DOHH2 (cell line): ENCODE results near the gene ADAMTS1.
"Not testable (repeated sequence)": the region's sequence is repeated elsewhere in the genome, so short reads cannot be mapped to it uniquely, and the experiment has no call there.

ENCODE experiments used
- H3F3A ChIP-seq: fragments of 200-600 bp; sonication (generic), shearing (Covaris generic); 2 replicates; pipeline ENCODE4 v1.6.0; 2016; ENCODE audit warnings: antibody characterized with exemption, mild to moderate bottlenecking; ENCODE audit not compliant: control insufficient read depth, insufficient read depth
- H3K27ac ChIP-seq: fragments of 200-600 bp; sonication (generic); 2 replicates; pipeline ENCODE4 v1.5.1; 2014; ENCODE audit warnings: low read depth, mild to moderate bottlenecking, low read length, moderate library complexity
- H3K27me3 ChIP-seq: fragments of 200-600 bp; sonication (generic); 2 replicates; pipeline ENCODE4 v1.6.1; 2014; ENCODE audit warnings: mild to moderate bottlenecking, low read length, mixed read lengths; ENCODE audit not compliant: control insufficient read depth
- H3K36me3 ChIP-seq: fragments of 200-600 bp; sonication (generic); 2 replicates; pipeline ENCODE4 v1.6.1; 2014; ENCODE audit warnings: mild to moderate bottlenecking, low read length, moderate library complexity, mixed read lengths; ENCODE audit not compliant: control insufficient read depth
- H3K4me1 ChIP-seq: fragments of 200-600 bp; sonication (generic); 2 replicates; pipeline ENCODE4 v1.6.1; 2014; ENCODE audit warnings: mild to moderate bottlenecking, low read length, mixed read lengths; ENCODE audit not compliant: control insufficient read depth
- H3K4me2 ChIP-seq: fragments of 200-600 bp; sonication (generic); 2 replicates; pipeline ENCODE4 v1.6.0; 2014; ENCODE audit warnings: mild to moderate bottlenecking, low read length, moderate library complexity
- H3K4me3 ChIP-seq: fragments of 200-600 bp; sonication (generic); 2 replicates; pipeline ENCODE4 v1.5.1; 2014; ENCODE audit warnings: mild to moderate bottlenecking, low read length, mixed read lengths
- H3K79me2 ChIP-seq: fragments of 200-600 bp; sonication (generic); 2 replicates; pipeline ENCODE4 v1.6.1; 2014; ENCODE audit warnings: mild to moderate bottlenecking, low read length, mixed read lengths; ENCODE audit not compliant: control insufficient read depth
- H3K9me2 ChIP-seq: fragments of 200-600 bp; sonication (generic); replicated peaks from 2 replicates; pipeline ENCODE4 v1.6.1; 2014; ENCODE audit warnings: mild to moderate bottlenecking, low read length, mixed read lengths; ENCODE audit not compliant: control insufficient read depth
- H3K9me3 ChIP-seq: fragments of 200-600 bp; sonication (generic); 2 replicates; pipeline ENCODE4 v1.6.1; 2014; ENCODE audit warnings: antibody characterized with exemption, low read length, mixed read lengths; ENCODE audit not compliant: control insufficient read depth, insufficient read depth
- H4K20me1 ChIP-seq: fragments of 200-600 bp; sonication (generic); 2 replicates; pipeline ENCODE4 v1.6.0; 2014; ENCODE audit warnings: low read depth, mild to moderate bottlenecking, antibody characterized with exemption, low read length, moderate library complexity; ENCODE audit not compliant: control insufficient read depth, insufficient read depth
- EZH2phosphoT487 ChIP-seq: fragments of 200-600 bp; sonication (generic); IDR thresholded peaks from 2 replicates; pipeline ENCODE4 v1.6.1; 2017; ENCODE audit warnings: borderline replicate concordance, mild to moderate bottlenecking, antibody characterized with exemption, low read length, moderate library complexity, mixed read lengths
- TF ChIP-seq, protein P1 (sequence below): fragments of 200-600 bp; sonication (generic); IDR thresholded peaks from one replicate; pipeline ENCODE4 v1.5.1; 2014; ENCODE audit warnings: antibody characterized with exemption, mild to moderate bottlenecking, low read depth, low read length; ENCODE audit not compliant: poor library complexity, severe bottlenecking

ADAMTS1 gene

DNA sequence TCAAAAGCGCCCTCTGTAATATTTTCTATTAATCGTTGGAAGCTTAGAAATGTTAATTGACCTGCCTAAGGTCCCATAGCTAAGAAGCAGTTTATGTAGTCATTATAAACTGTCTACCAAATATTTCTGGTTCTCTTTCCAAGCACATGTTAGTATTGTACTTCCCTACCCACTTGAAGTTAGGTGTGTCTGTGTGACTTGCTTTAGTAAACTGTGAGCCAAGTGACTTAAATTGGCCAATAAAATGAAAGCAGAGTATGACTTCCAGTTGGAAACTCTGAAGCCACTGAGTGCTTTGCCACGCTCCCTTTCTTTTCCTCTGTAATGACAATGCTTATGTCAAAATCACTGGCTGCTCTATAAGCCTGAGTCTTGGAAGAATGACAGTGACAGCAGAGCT is 20.6 kb upstream of the ADAMTS1 start:
- TF ChIP-seq, protein P1, sequence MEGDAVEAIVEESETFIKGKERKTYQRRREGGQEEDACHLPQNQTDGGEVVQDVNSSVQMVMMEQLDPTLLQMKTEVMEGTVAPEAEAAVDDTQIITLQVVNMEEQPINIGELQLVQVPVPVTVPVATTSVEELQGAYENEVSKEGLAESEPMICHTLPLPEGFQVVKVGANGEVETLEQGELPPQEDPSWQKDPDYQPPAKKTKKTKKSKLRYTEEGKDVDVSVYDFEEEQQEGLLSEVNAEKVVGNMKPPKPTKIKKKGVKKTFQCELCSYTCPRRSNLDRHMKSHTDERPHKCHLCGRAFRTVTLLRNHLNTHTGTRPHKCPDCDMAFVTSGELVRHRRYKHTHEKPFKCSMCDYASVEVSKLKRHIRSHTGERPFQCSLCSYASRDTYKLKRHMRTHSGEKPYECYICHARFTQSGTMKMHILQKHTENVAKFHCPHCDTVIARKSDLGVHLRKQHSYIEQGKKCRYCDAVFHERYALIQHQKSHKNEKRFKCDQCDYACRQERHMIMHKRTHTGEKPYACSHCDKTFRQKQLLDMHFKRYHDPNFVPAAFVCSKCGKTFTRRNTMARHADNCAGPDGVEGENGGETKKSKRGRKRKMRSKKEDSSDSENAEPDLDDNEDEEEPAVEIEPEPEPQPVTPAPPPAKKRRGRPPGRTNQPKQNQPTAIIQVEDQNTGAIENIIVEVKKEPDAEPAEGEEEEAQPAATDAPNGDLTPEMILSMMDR: no peak
- TF ChIP-seq EZH2phosphoT487: no peak
- Histone ChIP-seq H3K4me1 (no peaks in the 10 kb centered on the region), H3K36me3 (no peaks in the 10 kb centered on the region), H3K27me3 (no peaks in the 10 kb centered on the region), H3K9me3 (no peaks in the 10 kb centered on the region), H3K4me3 (no peak overlapping the region), H3K4me2 (no peak overlapping the region), H3F3A (no peaks in the 10 kb centered on the region), H4K20me1 (no peaks in the 10 kb centered on the region), H3K9me2 (no peaks in the 10 kb centered on the region), H3K79me2 (no peaks in the 10 kb centered on the region), H3K27ac (no peak overlapping the region)

DNA sequence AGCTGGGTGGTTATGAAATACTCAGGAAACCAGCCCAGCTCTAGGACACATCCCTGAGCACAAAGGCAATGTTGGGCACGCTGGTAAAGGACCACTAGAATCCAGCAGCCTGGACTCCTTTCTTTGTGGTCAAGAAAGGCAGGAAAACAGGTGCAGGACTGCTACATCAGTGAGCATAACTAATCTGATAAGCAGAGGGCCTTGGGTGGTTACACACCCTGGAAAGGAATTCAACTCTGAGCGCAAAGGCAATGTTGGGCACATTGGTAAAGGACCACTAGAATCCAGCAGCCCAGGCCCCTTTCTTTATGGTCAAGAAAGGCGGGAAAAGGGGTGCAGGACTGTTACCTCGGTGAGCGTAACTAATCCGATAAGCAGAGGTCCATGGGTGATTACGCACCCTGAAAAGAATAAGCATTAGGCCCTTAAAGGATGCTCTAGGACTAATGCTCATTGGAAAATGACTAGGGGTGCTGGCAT is 11.7 kb upstream of the ADAMTS1 start:
- H3K79me2 ChIP-seq, H3K9me2 ChIP-seq, H3K36me3 ChIP-seq, H3F3A ChIP-seq, H4K20me1 ChIP-seq, H3K4me1 ChIP-seq, H3K27me3 ChIP-seq, H3K27ac ChIP-seq, H3K4me3 ChIP-seq, H3K4me2 ChIP-seq, H3K9me3 ChIP-seq: not testable (repeated sequence)

DNA sequence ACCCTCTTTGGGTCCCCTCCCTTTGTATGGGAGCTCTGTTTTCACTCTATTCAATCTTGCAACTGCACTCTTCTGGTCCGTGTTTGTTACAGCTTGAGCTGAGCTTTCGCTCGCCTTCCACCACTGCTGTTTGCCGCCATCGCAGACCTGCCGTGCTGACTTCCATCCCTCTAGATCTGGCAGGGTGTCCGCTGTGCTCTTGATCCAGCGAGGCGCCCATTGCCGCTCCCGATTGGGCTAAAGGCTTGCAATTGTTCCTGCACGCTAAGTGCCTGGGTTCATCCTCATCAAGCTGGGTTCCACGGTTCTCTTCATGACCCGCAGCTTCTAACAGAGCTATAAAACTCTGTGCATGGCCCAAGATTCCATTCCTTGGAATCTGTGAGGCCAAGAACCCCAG is 9.5 kb upstream of the ADAMTS1 start:
- H3K79me2 ChIP-seq, H3F3A ChIP-seq, H3K4me2 ChIP-seq, H3K27me3 ChIP-seq, H3K4me1 ChIP-seq, H3K36me3 ChIP-seq, H3K27ac ChIP-seq, H3K9me3 ChIP-seq, H4K20me1 ChIP-seq, H3K4me3 ChIP-seq, H3K9me2 ChIP-seq: not testable (repeated sequence)

DNA sequence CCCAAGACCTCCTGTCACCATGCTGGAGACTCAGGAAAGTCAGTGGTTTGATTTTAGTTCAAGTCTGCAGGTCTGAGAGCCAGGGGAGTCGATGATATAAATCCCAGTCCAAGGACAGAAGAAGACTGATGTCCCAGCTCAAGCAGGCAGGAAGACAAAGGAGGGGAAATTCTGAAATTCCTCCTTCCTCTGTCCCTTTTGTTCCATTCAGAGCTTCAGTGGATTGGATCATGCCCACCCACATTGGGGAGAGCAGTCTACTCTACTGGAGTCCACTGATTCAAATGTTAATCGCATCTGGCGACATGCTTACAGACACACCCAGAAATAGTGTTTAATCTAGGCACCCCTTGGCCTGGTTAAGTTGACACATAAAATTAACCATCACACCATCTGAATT is 7.2 kb upstream of the ADAMTS1 start:
- H3K36me3 ChIP-seq: no peaks in the 10 kb centered on the region
- no peaks in the 10 kb centered on the region for H3K9me3 ChIP-seq
- H3K9me2 ChIP-seq: no peaks in the 10 kb centered on the region
- H3K4me2 ChIP-seq: no peak overlapping the region
- H3K4me1 ChIP-seq: no peaks in the 10 kb centered on the region
- no peaks in the 10 kb centered on the region for H3F3A ChIP-seq
- H4K20me1 ChIP-seq: no peaks in the 10 kb centered on the region
- H3K4me3 ChIP-seq: no peak overlapping the region
- H3K27ac ChIP-seq: no peak overlapping the region
- H3K27me3 ChIP-seq: no peaks in the 10 kb centered on the region
- H3K79me2 ChIP-seq: no peaks in the 10 kb centered on the region
- no peak for TF ChIP-seq EZH2phosphoT487

DNA sequence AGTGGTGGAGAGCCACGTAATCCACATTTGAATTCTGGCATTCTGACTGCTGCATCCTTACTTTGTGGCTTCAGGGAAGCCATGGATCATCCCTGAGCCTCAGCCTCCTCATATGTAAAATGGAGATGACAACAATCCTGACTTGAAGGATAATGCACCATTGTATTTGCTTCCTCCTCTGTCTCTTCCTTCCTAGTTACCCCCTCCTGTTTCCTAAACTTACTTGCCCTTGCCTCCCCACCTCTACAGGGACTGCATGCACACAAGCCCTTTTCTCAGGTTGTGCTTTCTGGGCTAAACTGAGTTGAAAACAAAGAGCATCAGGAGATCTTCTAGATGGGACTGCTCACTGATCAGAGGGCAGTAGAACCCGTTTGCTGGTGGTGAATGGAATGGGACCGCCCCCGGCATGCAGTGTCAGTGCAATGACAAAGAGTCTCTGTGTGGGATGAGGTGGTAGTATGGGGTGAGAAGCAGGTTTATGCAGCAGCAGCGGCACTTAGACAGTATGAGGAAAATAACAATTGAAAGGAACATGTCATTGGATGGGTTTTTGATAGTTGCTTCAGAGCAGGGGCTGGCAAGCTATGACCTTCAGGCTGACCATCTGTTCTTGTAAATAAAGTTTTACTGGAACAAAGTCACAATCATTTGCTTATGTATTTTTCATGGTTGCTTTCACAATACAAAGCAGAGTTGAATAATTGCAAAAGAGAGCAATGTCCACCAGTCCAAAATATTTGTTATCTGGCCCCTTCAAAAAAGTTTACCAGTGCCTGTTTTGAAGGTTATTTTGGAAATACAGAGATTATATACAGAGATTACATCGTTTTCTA is 6.1 kb upstream of the ADAMTS1 start:
- Histone ChIP-seq H3K27ac (no peak overlapping the region), H3K79me2 (no peaks in the 10 kb centered on the region), H3K4me1 (no peaks in the 10 kb centered on the region), H4K20me1 (no peaks in the 10 kb centered on the region), H3K4me2 (no peak overlapping the region), H3K36me3 (no peaks in the 10 kb centered on the region), H3K9me3 (no peaks in the 10 kb centered on the region), H3F3A (no peaks in the 10 kb centered on the region), H3K27me3 (no peaks in the 10 kb centered on the region), H3K9me2 (no peaks in the 10 kb centered on the region), H3K4me3 (no peak overlapping the region)
- TF ChIP-seq, protein P1: no peak
- no peak for TF ChIP-seq EZH2phosphoT487
